ENCODE data around the gene MATK.

DNA sequence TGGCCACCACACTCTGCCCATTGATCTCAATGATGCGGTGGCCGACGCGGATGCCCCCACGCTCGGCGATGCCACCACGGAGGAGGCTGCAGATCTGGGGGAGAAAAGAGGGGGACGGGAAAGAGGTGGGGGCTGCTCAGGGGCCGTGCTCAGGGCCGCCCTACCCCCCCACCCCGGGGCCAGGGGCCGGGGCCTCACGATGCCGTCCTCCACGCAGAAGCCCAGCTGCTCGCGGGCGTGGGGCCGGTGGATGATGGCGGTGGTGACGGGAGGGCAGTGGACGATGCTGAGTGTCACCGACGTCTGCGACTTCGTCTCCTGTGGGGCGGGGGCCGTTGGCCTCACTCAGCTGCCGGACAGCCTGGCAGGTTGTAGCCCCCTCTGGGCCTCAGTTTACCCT lies 34.9 kb downstream of the MATK start:
- TF ChIP-seq, protein P1, sequence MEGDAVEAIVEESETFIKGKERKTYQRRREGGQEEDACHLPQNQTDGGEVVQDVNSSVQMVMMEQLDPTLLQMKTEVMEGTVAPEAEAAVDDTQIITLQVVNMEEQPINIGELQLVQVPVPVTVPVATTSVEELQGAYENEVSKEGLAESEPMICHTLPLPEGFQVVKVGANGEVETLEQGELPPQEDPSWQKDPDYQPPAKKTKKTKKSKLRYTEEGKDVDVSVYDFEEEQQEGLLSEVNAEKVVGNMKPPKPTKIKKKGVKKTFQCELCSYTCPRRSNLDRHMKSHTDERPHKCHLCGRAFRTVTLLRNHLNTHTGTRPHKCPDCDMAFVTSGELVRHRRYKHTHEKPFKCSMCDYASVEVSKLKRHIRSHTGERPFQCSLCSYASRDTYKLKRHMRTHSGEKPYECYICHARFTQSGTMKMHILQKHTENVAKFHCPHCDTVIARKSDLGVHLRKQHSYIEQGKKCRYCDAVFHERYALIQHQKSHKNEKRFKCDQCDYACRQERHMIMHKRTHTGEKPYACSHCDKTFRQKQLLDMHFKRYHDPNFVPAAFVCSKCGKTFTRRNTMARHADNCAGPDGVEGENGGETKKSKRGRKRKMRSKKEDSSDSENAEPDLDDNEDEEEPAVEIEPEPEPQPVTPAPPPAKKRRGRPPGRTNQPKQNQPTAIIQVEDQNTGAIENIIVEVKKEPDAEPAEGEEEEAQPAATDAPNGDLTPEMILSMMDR (IDR thresholded peaks at IDR 0.05) = no peak
- TF ChIP-seq EZH2 (IDR thresholded peaks at IDR 0.05; ENCODE audit: borderline replicate concordance, insufficient read depth, low read depth, low read length, poor library complexity, severe bottlenecking) = no peak

All from B cell (primary cell).